Ramos (cell line): ENCODE data around the gene S100A7A.

Experiments
- in situ Hi-C: fragments of 300-500 bp; cut with MboI; formaldehyde crosslinking; loops from one replicate; pipeline ENCODE4 v1.14.3; 2022; ENCODE audit warnings: low sequenced_read_pairs; ENCODE audit not compliant: unreplicated experiment

Gene S100A7A

GRCh38 chr1:153415850-153416570 is at the start of gene S100A7A:
Gene S100A7A (plus strand): TSS chr1:153416520. CDS start chr1:153418083, 1,563 bp downstream.
- in situ Hi-C loops = no loop called here

- in situ Hi-C loops = no loop called here
Observed at GRCh38 chr1:153367090-153367489, 49.2 kb upstream of the S100A7A start.

- in situ Hi-C loops = no loop called here
Observed at GRCh38 chr1:153368495-153368894, 47.8 kb upstream of the S100A7A start.

GRCh38 chr1:153370146-153370545 is 46.2 kb upstream of the S100A7A start:
- in situ Hi-C loops = no loop called here

- in situ Hi-C loops = no loop called here
Observed at GRCh38 chr1:153371231-153371630, 45.1 kb upstream of the S100A7A start.

GRCh38 chr1:153372571-153372970 is 43.7 kb upstream of the S100A7A start:
- in situ Hi-C loops = no loop called here

- in situ Hi-C loops = no loop called here
Observed at GRCh38 chr1:153374071-153374470, 42.2 kb upstream of the S100A7A start.

GRCh38 chr1:153375511-153375910 is 40.8 kb upstream of the S100A7A start, which contains the start of gene S100A12:
Gene S100A12 (minus strand): TSS chr1:153375621. CDS start chr1:153374592, 1,029 bp downstream.
- in situ Hi-C loops = no loop called here

GRCh38 chr1:153379591-153379990 is 36.7 kb upstream of the S100A7A start:
- in situ Hi-C loops = no loop called here

- in situ Hi-C loops = no loop called here
Observed at GRCh38 chr1:153380711-153381110, 35.6 kb upstream of the S100A7A start.

GRCh38 chr1:153384958-153385580 is 31.3 kb upstream of the S100A7A start:
- in situ Hi-C loops = no loop called here

- in situ Hi-C loops = no loop called here
Observed at GRCh38 chr1:153386500-153386901, 29.8 kb upstream of the S100A7A start.

GRCh38 chr1:153387001-153387400 is 29.3 kb upstream of the S100A7A start:
- in situ Hi-C loops = no loop called here

- in situ Hi-C loops = no loop called here
Observed at GRCh38 chr1:153387785-153388184, 28.5 kb upstream of the S100A7A start.

GRCh38 chr1:153389401-153389800 is 26.9 kb upstream of the S100A7A start:
- in situ Hi-C loops = no loop called here

- in situ Hi-C loops = no loop called here
Observed at GRCh38 chr1:153389973-153390879, 26.1 kb upstream of the S100A7A start.

- in situ Hi-C loops = no loop called here
Observed at GRCh38 chr1:153390938-153391710, 25.2 kb upstream of the S100A7A start, which contains the start of gene S100A8. Gene S100A8 (minus strand): TSS chr1:153391073. CDS start chr1:153390535, 538 bp downstream.

GRCh38 chr1:153392258-153392657 is 24.1 kb upstream of the S100A7A start:
- in situ Hi-C loops = no loop called here

GRCh38 chr1:153392822-153393221 is 23.5 kb upstream of the S100A7A start:
- in situ Hi-C loops = no loop called here

GRCh38 chr1:153393926-153394325 is 22.4 kb upstream of the S100A7A start:
- in situ Hi-C loops = no loop called here
